IPS-18a (cell line): ENCODE results near the gene HIPK3.

Source experiments
- H3K27ac ChIP-seq: one replicate; pipeline ENCODE4 v1.5.1; 2013; ENCODE audit warnings: low read length
- H3K27me3 ChIP-seq: one replicate; pipeline ENCODE4 v1.6.1; 2013; ENCODE audit warnings: mild to moderate bottlenecking, low read length; ENCODE audit not compliant: control insufficient read depth, insufficient read depth
- H3K36me3 ChIP-seq: one replicate; pipeline ENCODE4 v1.6.1; 2013; ENCODE audit warnings: low read depth, low read length; ENCODE audit not compliant: control insufficient read depth
- H3K4me1 ChIP-seq: one replicate; pipeline ENCODE4 v1.6.1; 2013; ENCODE audit warnings: low read depth, low read length; ENCODE audit not compliant: control insufficient read depth
- H3K4me3 ChIP-seq: one replicate; pipeline ENCODE4 v1.5.1; 2013; ENCODE audit warnings: low read length
- H3K9ac ChIP-seq: one replicate; pipeline ENCODE4 v1.6.1; 2013; ENCODE audit warnings: mild to moderate bottlenecking, low read length, moderate library complexity
- H3K9me3 ChIP-seq: one replicate; pipeline ENCODE4 v1.6.1; 2013; ENCODE audit warnings: low read depth, low read length; ENCODE audit not compliant: control insufficient read depth

HIPK3 gene

DNA sequence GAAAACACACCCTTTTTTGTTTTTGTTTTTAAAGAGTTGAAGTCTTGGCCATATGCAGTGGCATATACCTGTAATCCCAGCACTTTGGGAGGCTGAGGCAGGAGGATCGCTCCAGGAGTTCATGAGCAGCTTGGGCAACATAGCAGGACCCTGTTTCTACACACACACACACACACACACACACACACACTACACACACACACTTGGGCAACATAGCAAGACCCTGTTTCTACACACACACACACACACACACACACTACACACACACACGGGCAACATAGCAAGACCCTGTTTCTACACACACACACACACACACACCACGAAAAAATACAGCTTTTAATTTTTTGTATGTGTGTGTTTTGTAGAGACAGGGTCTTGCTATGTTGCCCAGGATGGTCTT is 54.5 kb downstream of the HIPK3 start:
- Histone ChIP-seq H3K36me3 (no peaks in the 10 kb centered on the region), H3K27me3 (no peaks in the 10 kb centered on the region), H3K27ac (no peak overlapping the region)

DNA sequence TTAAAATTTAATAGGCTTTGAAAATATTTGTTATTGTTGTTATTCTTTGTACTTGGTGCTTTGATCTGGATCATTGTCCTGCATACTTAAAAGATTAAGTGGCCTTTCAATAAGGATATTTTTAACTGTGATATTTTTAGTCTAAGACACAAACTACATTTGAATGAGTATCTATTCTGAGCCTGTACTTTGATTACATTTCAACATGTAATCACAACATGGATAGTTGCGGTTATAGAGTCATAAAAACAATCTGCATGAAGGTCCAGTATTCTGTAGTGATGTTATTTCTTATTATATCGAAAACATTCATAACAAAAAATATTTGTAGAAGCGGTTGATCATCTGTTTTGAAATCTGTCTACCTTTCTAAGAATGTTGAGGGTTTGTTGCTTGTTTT is 58.6 kb downstream of the HIPK3 start:
- no peak overlapping the region for H3K27ac ChIP-seq
- no peaks in the 10 kb centered on the region for H3K9me3 ChIP-seq
- H3K9ac ChIP-seq: no peak overlapping the region
- H3K27me3 ChIP-seq: no peaks in the 10 kb centered on the region
- H3K36me3 ChIP-seq: no peaks in the 10 kb centered on the region
- H3K4me3 ChIP-seq: no peak overlapping the region
- peaks cover 8% of the 10 kb centered on the region for H3K4me1 ChIP-seq

More for the DNA sequence above, 54.5 kb downstream of the HIPK3 start:
- no peak overlapping the region for H3K4me3 ChIP-seq
- H3K9ac ChIP-seq: no peak overlapping the region
- H3K9me3 ChIP-seq: no peaks in the 10 kb centered on the region
- peaks cover 4% of the 10 kb centered on the region for H3K4me1 ChIP-seq

DNA sequence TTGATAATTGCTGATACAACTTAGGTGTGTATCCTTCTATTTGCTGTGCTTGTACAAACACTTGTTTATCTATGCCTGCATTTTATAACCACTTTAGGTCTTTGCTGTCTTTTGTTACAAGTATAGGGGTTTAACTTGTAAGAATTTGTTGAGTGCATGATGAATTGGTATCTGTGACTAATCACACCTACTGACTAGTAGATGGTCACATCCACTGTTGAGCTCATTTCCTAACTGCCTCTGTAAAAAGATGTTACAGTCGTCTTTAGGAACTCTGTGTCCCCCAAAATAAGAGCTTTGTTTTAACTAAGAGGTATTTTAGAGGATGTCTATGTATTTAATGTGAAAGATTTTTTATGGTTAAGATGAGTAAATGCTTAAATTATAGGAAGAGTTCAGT is 60.5 kb downstream of the HIPK3 start:
- Histone ChIP-seq H3K9ac (no peak overlapping the region), H3K4me1 (peaks cover 4% of the 10 kb centered on the region), H3K4me3 (no peak overlapping the region), H3K9me3 (no peaks in the 10 kb centered on the region), H3K27ac (no peak overlapping the region), H3K27me3 (no peaks in the 10 kb centered on the region), H3K36me3 (no peaks in the 10 kb centered on the region)

DNA sequence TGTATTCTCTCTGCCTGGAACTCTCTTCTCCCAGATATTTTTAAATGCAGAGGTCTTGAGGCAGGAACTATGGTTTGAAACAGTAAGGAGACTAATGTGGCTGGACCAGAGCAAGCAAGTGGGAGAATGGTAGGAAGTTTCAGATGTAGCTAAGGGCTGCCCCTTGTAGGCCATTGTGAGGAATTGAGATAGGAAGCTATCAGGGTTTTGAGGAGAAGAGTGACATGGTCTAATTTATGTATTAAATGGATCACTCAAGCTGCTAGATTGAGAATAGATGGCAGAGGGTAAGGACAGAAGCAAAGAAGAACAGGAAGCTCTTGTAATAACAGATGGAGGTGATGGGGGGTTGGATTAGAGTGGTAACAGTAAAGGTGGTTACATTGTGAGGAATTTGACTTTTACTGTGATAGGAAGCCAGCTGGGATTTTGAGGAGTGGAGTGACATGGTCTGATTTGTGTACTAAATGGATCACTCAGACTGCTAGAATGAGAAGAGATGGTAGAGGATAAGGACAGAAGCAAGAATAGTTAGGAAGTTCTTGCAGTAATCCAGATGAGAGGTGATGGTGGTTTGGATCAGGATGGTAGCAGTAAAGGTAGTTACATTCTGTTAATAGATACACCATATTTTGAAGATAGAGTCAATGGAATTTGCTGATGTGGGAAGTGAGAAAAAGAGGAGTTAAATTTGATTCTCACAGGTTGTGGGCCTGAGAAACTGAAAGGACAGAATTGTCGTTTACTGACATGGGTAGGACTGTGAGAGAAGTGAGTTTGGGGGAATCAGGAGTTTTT is 63.0 kb downstream of the HIPK3 start:
- H3K27me3 ChIP-seq: no peaks in the 10 kb centered on the region
- no peak overlapping the region for H3K9ac ChIP-seq
- no peaks in the 10 kb centered on the region for H3K36me3 ChIP-seq
- H3K4me1 ChIP-seq: peaks cover 4% of the 10 kb centered on the region
- H3K4me3 ChIP-seq: no peak overlapping the region
- H3K9me3 ChIP-seq: no peaks in the 10 kb centered on the region
- H3K27ac ChIP-seq: no peak overlapping the region

GRCh38 chr11:33320814-33321330 is 63.7 kb downstream of the HIPK3 start:
- no peak overlapping the region for H3K4me3 ChIP-seq

GRCh38 chr11:33321422-33321821 is 64.2 kb downstream of the HIPK3 start:
- H3K4me3 ChIP-seq: no peak overlapping the region
- H3K27me3 ChIP-seq: no peaks in the 10 kb centered on the region
- peaks cover 4% of the 10 kb centered on the region for H3K4me1 ChIP-seq
- H3K9ac ChIP-seq: no peak overlapping the region
- no peaks in the 10 kb centered on the region for H3K36me3 ChIP-seq
- H3K9me3 ChIP-seq: no peaks in the 10 kb centered on the region
- H3K27ac ChIP-seq: no peak overlapping the region

More at GRCh38 chr11:33320814-33321330, 63.7 kb downstream of the HIPK3 start:
- Histone ChIP-seq H3K27ac (no peak overlapping the region), H3K9me3 (no peaks in the 10 kb centered on the region), H3K36me3 (no peaks in the 10 kb centered on the region), H3K9ac (no peak overlapping the region), H3K4me1 (peaks cover 4% of the 10 kb centered on the region), H3K27me3 (no peaks in the 10 kb centered on the region)

DNA sequence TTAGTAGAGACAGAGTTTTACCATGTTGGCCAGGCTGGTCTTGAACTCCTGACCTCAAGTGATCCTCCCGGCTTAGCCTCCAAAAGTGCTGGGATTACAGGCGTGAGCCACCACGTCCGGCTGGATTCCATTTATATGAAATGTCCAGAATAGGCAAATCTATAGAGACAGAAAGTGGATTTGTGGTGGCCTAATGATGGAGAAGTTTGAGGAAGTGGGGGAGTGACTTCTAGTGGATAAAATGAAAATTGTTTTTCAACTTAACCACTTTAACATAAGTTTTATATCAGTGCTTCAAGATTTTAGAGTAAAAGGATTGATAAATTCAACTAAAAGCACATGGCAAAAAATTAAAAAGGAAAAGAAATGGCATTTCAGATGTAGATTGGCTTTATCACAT is 66.2 kb downstream of the HIPK3 start:
- peaks cover 4% of the 10 kb centered on the region for H3K4me1 ChIP-seq
- H3K9ac ChIP-seq: no peak overlapping the region
- no peak overlapping the region for H3K27ac ChIP-seq
- H3K4me3 ChIP-seq: no peak overlapping the region
- H3K36me3 ChIP-seq: no peaks in the 10 kb centered on the region
- no peaks in the 10 kb centered on the region for H3K27me3 ChIP-seq
- no peaks in the 10 kb centered on the region for H3K9me3 ChIP-seq

GRCh38 chr11:33324302-33324985 is 67.3 kb downstream of the HIPK3 start:
- Histone ChIP-seq H3K36me3 (no peaks in the 10 kb centered on the region), H3K4me3 (no peak overlapping the region), H3K9me3 (no peaks in the 10 kb centered on the region), H3K27me3 (no peaks in the 10 kb centered on the region), H3K27ac (no peak overlapping the region), H3K4me1 (peaks cover 4% of the 10 kb centered on the region), H3K9ac (no peak overlapping the region)

DNA sequence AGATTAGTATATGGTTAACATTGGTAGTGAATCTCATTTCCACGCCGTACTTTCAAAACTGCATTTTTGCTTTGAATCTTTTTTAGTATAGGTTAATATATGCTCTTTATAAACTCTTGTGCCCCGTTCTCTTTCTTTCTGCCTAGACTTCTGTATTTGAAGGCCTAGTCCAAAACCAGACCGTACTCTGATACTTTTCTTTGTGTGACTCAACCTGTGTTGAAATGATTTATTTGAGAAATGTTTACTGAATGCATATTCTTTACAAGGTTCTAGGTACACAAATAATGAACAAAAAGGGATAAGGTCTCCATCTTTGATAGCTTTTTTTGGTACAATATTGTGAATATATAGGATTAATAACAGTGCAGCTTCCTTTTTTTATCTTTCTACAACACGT is 68.3 kb downstream of the HIPK3 start:
- Histone ChIP-seq H3K36me3 (no peaks in the 10 kb centered on the region), H3K9me3 (no peaks in the 10 kb centered on the region), H3K9ac (no peak overlapping the region), H3K27ac (no peak overlapping the region), H3K4me3 (no peak overlapping the region), H3K4me1 (peaks cover 1% of the 10 kb centered on the region), H3K27me3 (no peaks in the 10 kb centered on the region)

GRCh38 chr11:33329705-33330329 is 72.6 kb downstream of the HIPK3 start:
- Histone ChIP-seq H3K27ac (no peak overlapping the region), H3K36me3 (no peaks in the 10 kb centered on the region), H3K27me3 (no peaks in the 10 kb centered on the region), H3K4me3 (no peak overlapping the region), H3K9ac (no peak overlapping the region), H3K4me1 (no peaks in the 10 kb centered on the region), H3K9me3 (no peaks in the 10 kb centered on the region)

DNA sequence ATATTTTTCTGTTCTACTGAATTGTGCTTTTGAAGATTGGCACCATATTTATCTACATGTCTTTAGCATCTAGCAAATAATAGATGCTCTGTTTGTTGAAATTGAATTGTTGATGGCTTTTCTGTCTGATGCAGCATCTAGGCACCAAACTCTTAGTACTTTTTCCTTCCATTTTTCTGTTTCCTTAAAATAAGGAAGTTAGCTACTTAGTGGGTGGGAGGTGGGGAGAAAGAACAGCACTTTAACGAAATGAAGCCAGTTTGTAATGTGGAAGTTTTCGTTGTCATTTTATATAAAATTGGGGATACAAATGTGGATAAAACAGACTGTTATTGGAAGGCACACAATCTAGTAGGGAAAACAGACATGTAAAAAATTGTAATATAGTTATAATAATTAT is 76.6 kb downstream of the HIPK3 start:
- no peaks in the 10 kb centered on the region for H3K27me3 ChIP-seq
- H3K36me3 ChIP-seq: no peaks in the 10 kb centered on the region
- no peak overlapping the region for H3K9ac ChIP-seq
- H3K4me1 ChIP-seq: no peaks in the 10 kb centered on the region
- H3K9me3 ChIP-seq: no peaks in the 10 kb centered on the region
- H3K27ac ChIP-seq: no peak overlapping the region
- no peak overlapping the region for H3K4me3 ChIP-seq
